Fibroblast of skin of left quadriceps (primary cell): Measurements from ENCODE around the gene MYEOV.

Source experiments
- DNase-seq, 2 experiments: peaks; one replicate each; pipeline ENCODE4 v3.0.0-alpha.2; 2013; ENCODE audit warnings: low read depth in 2 of 2

MYEOV gene

GRCh38 chr11:69301081-69301454 lies 7.1 kb downstream of the MYEOV start:
- no peak for DNase-seq

DNA sequence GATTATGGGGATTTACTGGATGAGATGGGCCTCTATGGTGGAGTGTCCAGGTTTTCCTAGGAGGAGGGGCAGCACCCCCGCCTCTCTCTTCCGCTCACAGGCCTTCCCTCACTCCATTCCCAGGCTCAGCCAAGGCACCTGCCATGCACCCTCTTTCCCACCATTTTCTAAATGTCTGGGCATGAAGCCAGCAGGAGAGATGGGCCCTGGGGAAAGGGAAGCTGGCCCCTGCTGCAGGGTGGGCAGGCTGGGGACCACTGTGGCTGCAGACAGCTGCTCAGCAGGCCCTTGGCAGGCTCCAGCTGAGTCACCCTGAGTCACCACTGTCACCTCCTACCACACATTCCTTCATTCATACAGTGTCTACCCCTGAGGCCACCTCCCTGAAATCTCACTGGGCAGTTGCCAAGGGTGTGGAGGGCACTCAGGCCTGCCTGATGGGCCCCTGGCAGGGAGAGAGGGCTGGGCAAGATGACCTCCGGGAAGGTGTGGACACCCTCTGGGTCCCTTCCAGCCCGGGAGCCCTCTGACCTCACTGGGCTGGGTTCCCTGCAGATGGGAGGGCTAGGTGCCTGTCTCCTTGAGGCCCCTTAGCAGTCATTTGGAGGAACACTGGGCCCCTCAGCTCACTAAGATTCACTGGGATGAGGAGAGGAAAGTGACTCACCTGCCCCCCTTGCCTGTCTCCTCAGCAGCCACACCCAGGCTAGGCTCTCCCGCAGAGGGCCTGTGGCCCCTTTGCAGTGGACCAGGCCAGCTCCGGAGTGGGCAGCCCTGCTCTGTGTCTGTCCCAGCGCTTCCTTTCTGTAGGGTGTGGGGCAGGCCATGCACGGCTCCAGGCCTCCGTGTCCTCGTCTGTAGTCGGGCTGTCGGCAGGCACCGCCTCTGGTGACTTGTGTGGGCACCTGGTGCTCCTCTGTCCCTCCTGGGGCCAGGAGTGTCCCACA lies 7.8 kb downstream of the MYEOV start:
- peak in 1 of 2 experiments; percentile 41 for DNase-seq

DNA sequence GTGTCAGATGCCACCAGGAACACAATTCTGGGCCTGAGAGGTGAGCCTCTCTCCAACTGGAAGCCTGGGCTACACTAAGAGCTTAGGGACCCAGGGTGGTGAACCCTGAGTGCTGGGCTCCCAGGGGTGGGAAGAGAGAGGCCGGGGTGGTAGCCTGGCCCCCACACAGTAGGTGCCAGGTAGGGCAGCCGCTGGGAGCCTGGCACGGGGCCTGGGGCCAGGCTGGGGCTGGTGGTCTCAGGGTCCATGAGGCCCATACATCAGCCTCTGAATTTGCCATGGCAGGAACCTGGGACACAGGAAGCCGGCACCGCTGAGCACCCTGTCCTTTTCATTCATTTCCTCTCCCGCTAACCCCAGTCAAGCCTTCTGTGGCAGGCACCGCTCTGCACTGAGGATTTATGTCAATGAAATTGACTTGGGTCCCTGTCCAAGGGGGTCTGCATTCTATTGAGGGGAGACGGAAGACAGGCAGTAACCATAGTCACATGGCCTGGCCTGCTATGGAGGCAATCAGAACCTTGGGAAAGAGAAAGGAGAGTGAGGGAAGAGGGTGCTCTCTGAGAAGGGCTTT lies 8.6 kb downstream of the MYEOV start:
- DNase-seq: no peak

- DNase-seq: no peak
Observed at GRCh38 chr11:69303427-69303826, 9.5 kb downstream of the MYEOV start.

GRCh38 chr11:69304258-69304657 lies 10.3 kb downstream of the MYEOV start:
- DNase-seq: no peak

- DNase-seq: no peak
Observed at GRCh38 chr11:69304686-69305085, 10.7 kb downstream of the MYEOV start.

- no peak for DNase-seq
Observed at GRCh38 chr11:69305885-69306540, 12.1 kb downstream of the MYEOV start.

GRCh38 chr11:69306821-69307220 lies 12.9 kb downstream of the MYEOV start:
- no peak for DNase-seq

DNA sequence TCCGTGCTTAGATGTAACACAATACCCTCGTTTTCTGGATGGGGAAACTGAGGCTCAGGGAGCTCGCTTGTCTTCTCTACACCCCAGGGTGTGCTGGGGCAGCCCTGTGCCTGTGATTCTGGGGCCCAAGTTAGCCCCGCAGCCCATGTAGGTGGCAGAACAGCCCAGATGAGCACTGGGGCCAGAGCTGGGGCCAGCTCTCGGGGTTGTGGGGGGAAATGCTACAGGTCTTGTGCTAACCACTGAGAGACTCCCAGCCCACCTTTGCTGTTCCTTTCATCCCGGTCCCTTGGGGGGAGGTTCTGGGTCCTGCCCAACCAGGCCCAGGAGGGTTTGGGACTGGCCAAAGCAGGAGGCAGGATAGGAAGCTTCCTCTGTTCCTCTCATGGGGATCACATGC lies 13.5 kb downstream of the MYEOV start:
- no peak for DNase-seq

- DNase-seq: no peak
Observed at GRCh38 chr11:69307871-69308431, 14.0 kb downstream of the MYEOV start.

GRCh38 chr11:69308491-69308911 lies 14.5 kb downstream of the MYEOV start:
- DNase-seq: no peak

- no peak for DNase-seq
Observed at GRCh38 chr11:69308936-69309615, 15.1 kb downstream of the MYEOV start.

GRCh38 chr11:69309631-69310280 lies 15.8 kb downstream of the MYEOV start:
- DNase-seq: no peak

DNA sequence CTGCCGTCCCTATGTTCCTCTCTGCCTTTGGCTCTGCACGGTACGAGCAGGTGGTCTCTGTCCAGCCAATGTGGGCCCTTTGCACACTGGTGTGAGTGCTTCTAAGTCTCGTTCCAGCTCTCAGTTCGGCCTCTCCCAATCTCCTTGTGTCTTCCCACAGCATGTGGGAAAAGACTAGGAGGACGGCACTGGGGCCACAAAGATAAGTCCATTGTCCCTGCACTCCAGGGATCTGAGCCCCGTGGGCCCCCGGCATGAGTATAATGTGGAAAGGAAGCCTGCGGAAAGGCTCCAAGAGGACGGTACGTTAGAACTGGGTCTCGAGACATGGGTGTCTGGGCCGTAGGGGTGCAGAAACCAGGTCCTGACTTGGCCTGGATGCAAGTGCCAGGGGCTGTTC lies 16.4 kb downstream of the MYEOV start:
- DNase-seq: no peak

- no peak for DNase-seq
Observed at GRCh38 chr11:69310934-69311766, 17.2 kb downstream of the MYEOV start.

DNA sequence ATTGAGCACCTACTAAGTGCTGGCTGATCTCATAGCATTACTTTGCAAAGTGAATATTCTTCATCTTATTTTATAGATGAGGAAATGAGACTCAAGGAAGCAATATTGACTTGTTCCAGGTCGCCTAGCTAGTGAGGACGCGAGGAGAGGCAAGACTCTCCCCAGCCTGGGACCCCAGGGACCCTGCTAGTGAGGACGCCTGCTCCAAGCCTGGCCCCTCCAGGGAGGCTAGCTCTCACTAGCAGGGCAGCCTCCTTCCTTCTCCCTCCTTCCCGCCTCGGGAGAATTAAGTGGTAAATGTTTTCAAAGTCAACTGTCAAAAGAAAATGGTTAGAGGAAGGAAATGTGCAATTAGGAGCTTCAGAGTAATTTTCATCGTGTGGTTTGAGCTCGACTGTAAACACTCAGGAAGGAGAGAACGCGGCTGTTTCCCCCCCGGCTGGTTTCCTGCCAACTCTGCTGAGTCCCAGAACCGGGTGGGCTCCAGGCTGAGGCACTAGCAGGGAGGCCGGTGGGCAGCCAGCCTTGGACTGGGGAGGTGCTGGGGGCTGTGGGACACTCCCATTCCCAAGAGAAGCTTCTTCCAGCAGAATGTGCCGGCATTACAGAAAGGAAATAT lies 17.9 kb downstream of the MYEOV start:
- no peak for DNase-seq

DNA sequence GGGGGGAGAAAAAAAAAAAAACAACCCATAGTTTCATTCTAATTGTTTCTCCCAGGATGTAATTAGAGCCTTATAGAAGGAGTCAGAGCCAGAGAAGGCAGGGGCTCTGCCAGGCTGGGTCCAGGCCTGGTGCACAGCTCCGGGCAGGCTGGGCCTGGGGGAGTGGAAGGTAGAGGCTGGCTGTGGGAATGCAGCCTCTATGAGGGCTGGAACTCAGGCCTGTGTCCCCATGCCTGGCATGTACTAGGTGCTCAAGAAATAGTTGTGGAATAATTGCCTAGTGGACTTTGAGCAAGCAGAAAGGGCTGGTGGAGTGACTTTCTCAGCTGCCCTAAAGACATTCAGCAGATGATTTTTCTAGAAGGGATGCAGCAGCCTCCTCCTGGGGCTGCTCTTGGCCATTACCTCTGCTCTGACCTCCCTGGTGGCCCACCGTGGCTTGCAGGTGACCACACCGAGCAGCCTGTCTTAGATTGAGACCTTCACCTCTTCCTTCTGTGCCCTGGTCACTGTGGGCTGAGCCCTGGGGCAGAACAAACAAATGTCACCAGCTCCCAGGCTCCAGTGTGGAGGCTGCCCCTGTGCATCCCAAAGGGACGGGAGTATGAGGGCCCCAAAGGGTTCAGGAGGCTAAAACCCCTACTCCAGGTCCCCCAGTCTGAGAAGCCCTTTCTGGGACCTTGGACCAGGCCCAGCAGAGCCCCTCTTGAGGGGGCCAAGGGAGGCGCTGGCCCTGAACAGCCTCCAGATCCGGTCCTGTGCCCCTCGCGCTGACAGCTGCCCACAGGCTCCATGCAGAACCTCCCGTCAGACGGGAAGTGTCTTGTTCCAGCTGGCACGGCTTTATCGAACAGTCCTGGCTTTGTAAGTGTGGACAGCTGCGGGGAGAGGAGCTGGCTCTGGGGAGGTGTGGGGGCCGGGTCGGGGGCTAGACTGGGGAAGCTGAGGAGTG lies 18.8 kb downstream of the MYEOV start:
- no peak for DNase-seq

DNA sequence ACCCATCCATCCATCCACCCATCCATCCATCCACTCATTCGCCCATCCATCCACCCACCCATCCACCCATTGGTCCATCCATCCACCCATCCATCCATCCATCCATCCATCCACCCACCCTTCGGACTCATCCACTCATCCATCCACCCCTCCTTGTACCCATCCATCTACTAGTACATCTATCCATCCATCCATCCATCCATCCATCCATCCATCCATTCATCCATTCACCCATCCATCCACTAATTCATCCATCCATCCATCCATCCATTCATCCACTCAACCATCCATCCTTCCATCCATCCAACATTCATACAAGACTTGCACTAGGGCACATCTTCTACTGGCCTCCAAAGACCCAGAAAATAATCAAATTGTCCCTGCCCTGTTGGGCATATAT lies 20.0 kb downstream of the MYEOV start:
- no peak for DNase-seq

- DNase-seq: no peak
Observed at GRCh38 chr11:69314555-69314954, 20.6 kb downstream of the MYEOV start.
